ENCODE measurements around the gene STMN1.

STMN1 gene

DNA sequence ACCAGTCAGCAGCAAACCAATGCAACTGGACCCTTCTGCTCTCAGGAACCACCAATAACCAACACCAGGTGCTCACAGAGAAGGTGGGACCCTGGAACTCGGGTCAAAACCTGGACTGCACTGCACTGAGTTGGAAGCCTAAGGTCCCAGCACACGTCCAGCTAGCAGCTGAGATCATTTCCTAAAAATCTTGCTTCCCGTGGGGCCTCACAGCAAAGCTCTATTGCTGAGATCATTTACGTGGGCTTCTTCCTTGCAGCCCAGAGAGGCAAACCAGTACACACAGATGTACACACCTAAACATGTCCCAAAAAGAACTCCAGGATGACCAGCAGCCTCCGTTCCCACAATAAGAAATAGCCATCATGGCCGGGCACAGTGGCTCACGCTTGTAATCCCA, 22.8 kb upstream of the STMN1 start:
- H3K4me3 ChIP-seq (replicated peaks in 1 of 2; ENCODE audit: low read depth in 2 of 2, low read length in 2 of 2): no peak overlapping the region
- DNase-seq (ENCODE audit: low read depth in 2 of 2): no peak
- TF ChIP-seq, protein P1, sequence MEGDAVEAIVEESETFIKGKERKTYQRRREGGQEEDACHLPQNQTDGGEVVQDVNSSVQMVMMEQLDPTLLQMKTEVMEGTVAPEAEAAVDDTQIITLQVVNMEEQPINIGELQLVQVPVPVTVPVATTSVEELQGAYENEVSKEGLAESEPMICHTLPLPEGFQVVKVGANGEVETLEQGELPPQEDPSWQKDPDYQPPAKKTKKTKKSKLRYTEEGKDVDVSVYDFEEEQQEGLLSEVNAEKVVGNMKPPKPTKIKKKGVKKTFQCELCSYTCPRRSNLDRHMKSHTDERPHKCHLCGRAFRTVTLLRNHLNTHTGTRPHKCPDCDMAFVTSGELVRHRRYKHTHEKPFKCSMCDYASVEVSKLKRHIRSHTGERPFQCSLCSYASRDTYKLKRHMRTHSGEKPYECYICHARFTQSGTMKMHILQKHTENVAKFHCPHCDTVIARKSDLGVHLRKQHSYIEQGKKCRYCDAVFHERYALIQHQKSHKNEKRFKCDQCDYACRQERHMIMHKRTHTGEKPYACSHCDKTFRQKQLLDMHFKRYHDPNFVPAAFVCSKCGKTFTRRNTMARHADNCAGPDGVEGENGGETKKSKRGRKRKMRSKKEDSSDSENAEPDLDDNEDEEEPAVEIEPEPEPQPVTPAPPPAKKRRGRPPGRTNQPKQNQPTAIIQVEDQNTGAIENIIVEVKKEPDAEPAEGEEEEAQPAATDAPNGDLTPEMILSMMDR (IDR thresholded peaks at IDR 0.05; ENCODE audit: low read depth, low read length): no peak

DNA sequence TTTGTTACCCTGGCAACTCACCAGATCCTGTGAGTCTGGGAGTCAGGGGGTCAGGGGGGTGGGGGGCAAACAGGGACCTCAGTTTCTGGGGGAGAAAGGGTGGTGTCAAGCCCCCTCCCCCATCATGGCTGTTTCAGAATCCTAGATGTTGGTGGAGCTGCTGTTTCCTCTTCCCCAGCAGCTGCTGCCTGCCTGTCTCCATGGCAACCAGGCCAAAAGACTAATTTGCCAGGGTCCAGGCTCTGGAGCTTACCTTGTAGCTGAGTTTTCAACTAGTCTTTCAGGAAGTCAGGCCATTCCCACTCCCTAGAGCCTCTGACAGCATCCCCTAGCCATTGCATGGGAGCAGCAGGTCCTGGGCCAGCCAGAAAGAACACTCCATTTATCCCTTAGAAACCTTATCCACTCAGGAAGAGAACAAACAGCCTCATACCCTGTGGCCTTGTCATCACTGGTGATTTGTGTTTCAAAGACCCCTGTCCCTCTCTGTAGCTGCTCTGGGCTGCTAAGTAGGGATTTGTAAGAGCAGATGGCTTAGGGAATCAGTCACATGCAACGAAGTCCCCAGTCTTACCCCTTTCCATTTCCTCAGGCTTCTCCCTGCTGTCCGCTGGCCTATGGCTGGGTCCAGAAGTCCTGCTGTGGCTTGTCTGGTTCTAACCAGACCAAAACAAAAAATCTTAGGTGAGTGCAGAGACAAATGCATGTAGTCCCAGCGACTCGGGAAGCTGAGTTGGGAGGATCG, 21.5 kb upstream of the STMN1 start:
- DNase-seq (ENCODE audit: low read depth in 2 of 2): peak in 1 of 2 donors; percentile 31
- TF ChIP-seq, protein P1 (IDR thresholded peaks at IDR 0.05; ENCODE audit: low read depth, low read length): no peak
- no peak overlapping the region for H3K4me3 ChIP-seq (replicated peaks in 1 of 2; ENCODE audit: low read depth in 2 of 2, low read length in 2 of 2)

DNA sequence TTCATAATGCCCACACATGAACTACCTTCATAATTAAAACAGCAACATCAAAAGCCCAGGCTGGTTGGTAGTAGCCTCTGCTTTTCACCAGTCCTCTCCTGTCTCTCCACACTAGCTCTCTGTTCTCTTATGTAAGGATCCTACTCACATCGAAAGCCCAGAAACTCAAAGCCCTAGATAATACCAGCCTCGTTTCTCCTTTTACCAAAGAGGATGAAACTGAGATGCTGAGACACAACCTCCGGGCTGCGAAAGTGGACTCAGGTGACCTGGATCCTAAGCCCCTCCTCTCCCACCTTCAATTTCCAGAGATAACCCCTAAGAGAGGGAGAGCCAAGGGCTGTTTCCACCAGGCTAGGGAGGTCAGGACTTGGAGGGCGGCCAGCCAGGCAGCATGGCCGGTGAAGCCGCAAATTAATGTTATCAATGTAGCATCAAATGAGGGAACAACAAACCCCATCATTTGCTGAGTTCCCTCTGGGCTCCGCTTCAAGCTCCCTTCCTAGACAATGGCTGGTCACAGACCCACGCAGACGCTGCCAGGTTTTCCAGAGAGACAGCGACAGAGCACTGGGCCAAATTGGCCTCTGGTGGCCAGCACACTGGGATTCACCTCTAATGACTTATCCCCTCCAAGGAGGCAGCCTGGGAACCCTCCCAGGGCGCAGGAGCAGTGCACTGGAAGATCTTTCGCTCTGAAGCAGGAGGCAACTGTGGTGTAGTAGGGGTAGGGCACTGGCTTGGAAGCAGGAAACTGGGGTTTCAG, 20.7 kb upstream of the STMN1 start:
- no peak for DNase-seq (ENCODE audit: low read depth in 2 of 2)
- TF ChIP-seq, protein P1 (IDR thresholded peaks at IDR 0.05; ENCODE audit: low read depth, low read length): no peak
- H3K4me3 ChIP-seq (replicated peaks in 1 of 2; ENCODE audit: low read depth in 2 of 2, low read length in 2 of 2): no peak overlapping the region

DNA sequence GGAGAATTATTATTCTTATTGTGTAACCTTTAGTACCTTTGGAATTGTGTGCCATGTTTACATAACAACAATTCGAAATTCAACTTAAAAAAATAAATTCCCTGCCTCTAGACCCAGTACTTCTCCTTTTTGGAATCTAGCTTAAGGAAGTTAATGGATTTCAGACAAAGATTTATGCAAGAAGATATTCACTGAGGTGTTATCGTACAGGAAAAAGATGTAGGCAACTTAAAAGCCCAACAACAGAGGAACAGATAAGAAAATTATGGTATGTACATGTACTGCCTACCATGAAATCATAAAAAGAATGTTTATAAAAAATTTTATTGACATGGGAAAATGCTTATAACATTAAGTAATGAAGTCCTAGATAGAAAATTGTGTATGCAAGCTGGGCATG, 18.2 kb upstream of the STMN1 start:
- DNase-seq (ENCODE audit: low read depth in 2 of 2): no peak
- H3K4me3 ChIP-seq (replicated peaks in 1 of 2; ENCODE audit: low read depth in 2 of 2, low read length in 2 of 2): no peak overlapping the region
- TF ChIP-seq, protein P1 (IDR thresholded peaks at IDR 0.05; ENCODE audit: low read depth, low read length): no peak

DNA sequence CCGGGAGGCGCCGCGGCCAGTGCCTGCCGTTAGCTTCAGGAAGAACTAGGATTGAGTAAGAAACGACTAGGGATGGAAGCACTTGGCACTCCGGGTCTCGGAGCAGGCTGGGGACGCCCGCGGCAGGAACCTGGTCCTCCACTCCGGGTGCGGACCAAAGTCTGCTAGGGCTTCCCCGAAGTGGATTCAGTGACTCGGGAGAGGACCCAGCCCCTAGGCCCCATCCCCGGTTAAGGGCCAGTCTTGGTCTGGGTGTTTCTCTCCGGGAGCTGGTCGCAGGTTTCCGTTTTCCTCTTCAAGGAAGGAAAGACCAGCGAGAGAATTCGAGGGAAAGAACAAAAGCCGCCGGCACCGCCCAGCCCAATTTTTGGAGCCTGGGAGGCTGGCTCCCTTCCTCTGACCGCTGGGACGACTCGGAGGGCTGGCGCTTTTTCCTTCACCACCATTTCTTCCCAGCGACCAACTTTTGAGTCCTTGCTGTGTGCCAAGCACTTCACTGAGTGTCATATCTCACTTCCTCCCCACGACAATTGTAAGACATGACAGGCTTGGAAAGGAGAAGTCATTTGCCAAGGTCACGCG, 16.8 kb upstream of the STMN1 start:
- peak overlapping the region; percentile 43 to 55 for H3K4me3 ChIP-seq (replicated peaks in 1 of 2; ENCODE audit: low read depth in 2 of 2, low read length in 2 of 2)
- DNase-seq (ENCODE audit: low read depth in 2 of 2): peak in 1 of 2 donors; percentile 12
- TF ChIP-seq, protein P1 (IDR thresholded peaks at IDR 0.05; ENCODE audit: low read depth, low read length): no peak

DNA sequence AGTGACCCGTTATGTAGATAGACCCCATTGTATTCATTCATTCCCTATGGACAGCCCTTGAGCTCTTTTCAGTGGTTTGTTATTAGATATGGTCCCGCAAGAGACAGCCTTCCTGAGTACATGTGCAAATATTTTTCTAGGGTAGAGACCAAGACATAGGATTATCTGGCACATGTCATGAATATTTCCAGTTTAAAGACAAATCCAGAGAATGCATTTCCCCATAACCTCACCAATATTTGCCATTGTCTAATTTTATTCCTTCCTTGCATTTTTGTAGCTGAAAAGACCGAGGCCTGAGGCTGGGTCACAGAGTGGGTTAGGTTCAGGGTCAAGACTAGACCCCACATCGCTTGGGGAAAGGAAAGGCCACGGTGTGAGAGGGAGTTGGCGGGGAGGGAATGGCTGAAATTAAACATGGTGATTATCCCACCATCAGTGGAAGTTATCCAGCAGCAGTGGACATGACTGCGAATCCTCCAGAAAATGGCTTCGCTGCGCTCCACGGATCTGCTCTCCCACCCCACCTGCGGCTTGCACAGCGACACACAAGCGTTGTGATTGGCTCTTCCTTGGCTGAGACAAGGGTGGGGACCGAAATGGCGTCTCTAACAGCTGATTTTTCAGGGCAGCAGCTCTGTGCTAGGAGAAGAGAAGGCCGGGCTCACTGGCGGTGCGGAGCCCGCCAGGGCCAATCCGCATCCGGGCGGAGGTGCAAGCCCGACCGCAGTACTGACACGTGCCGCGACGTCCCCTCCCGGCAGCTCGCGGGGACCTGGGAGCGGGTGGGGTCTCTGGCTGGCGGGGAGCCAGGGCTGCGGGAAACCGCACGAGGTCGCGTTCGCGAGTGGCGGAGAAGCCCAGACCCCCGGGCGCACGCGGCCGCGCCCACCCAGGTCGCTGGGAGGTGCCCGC, 16.1 kb upstream of the STMN1 start:
- H3K4me3 ChIP-seq (replicated peaks in 1 of 2; ENCODE audit: low read depth in 2 of 2, low read length in 2 of 2): peak overlapping the region; percentile 45 to 55
- peak in 1 of 2 donors; percentile 15 for DNase-seq (ENCODE audit: low read depth in 2 of 2)
- TF ChIP-seq, protein P1 (IDR thresholded peaks at IDR 0.05; ENCODE audit: low read depth, low read length): no peak

Data from cardiac fibroblast (primary cell).